Heart left ventricle (tissue), 13 donors: ENCODE measurements around the gene FRK.

Experiments used
- POLR2A ChIP-seq, 2 donors: fragments of 450-650 bp; IDR thresholded peaks; one replicate each; pipeline ENCODE4 v1.6.1; 2017; ENCODE audit warnings: antibody characterized with exemption in 2 of 2, mild to moderate bottlenecking in 2 of 2, moderate library complexity in 2 of 2
- TF ChIP-seq, protein P1 (sequence below), 12 donors: fragments of 200-600 bp; sonication (generic) in 4 of 12; IDR thresholded peaks; one replicate each; pipeline versions ENCODE4 v1.5.0 to v1.8.0; 2018 to 2022; ENCODE audit warnings: antibody characterized with exemption in 12 of 12, mild to moderate bottlenecking in 5 of 12
- donor health status: ischemic (EF 13 %, LVEDD 7.1; RV severe dilation, severe dysfunction).
- donor health status: DM: no; HTN: yes; CAD: no.
- donor health status: DM: no; HTN: no; CAD: no.
- donor health status: ischemic (EF 25% LVEDD 6.9; RV normal size, moderate dysfunction).
- donor health status: ischemic (EF 25% LVEDD 5.7; RV mildly dilated, moderate dysfunction).
- donor health status: ischemic (EF 35%, LVEDD 5.7; RV mildly dilated, moderate dysfunction).
- donor health status: nonischemic (EF 11% LVEDD 7.7; RV severe dilation, severe dysfunction).
- donor health status: DM: yes; HTN: yes; CAD: no.
- donor health status: PGD.
- donor health status: ischemic (EF 29% LVEDD 5.4; RV normal size, mild dysfunction).
- donor health status: nonischemic (EF 23%, LVEDD 6.1; RV moderate dilation, normal function).

DNA sequence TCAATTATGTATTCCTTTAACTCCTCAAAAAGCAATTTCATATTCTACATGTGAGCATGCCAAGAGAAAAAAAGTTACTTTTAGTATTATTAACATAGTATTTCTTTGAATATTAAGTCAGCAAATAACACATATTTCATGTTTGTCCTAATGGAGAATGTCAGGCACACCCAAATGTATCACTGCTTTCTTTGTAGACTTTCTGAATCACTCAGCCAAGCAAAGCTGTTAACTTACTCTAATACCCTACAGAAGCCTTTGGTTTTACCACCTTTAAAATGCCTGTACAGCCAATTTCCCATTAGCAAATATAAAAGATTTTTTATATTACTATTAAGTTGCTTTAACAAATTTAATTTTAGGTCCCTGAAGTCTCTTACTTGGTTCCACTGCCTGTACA lies 23.8 kb downstream of the FRK start:
- TF ChIP-seq, protein P1, sequence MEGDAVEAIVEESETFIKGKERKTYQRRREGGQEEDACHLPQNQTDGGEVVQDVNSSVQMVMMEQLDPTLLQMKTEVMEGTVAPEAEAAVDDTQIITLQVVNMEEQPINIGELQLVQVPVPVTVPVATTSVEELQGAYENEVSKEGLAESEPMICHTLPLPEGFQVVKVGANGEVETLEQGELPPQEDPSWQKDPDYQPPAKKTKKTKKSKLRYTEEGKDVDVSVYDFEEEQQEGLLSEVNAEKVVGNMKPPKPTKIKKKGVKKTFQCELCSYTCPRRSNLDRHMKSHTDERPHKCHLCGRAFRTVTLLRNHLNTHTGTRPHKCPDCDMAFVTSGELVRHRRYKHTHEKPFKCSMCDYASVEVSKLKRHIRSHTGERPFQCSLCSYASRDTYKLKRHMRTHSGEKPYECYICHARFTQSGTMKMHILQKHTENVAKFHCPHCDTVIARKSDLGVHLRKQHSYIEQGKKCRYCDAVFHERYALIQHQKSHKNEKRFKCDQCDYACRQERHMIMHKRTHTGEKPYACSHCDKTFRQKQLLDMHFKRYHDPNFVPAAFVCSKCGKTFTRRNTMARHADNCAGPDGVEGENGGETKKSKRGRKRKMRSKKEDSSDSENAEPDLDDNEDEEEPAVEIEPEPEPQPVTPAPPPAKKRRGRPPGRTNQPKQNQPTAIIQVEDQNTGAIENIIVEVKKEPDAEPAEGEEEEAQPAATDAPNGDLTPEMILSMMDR (IDR thresholded peaks at IDR 0.05) = no peak
- no peak for TF ChIP-seq POLR2A (IDR thresholded peaks at IDR 0.05)
